ENCODE results near the gene TACR1. TPM values are rescaled to one million over a fixed set of nuclear protein-coding genes. Genes with fewer than 3 reads are reported as not detected.
A peak's percentile ranks its signal among the peaks of the same experiment; 100 is the strongest.

TACR1 gene
- total and polyA plus RNA-seq, 2 of the 13 experiments (the other 11 are each of a cell fraction or from before 2014, with no cell fraction given): not detected

DNA sequence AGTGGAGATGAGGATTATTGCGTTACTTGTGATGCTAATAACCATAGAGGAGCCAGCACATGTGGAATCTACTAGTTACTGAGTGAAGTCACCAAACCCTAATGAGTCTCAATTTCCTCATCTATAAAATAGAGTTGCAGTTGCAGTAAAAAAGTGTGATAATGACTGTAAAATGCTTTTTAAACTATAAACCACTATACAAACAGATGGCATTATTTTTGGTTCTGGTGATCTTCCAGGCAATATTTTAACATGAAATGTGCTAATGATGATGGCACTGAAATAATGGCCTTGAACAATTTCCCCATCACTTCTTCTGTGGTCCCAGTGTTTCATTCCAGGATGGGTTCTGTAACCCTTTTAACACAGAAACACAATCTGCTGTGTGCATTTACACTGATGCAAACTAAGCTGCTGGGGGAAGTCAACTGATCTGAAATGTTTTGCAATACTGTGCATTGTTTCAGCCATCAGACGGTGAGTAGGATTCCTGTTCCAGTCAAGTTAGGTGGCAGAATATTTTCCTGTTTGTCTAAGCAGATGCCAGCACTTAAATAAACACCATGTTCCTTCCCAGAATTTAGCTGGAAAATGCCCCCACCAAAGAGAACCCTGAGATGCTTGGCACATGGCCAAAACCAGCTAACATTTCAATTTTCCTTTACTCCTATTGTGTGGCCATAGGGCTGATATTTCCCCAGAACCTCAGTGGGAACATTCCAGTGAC lies 52.6 kb downstream of the TACR1 start:
- POLR2A ChIA-PET: no interaction called here
- no TSS peak for BruUV-seq (replicated peaks)
- FAIRE-seq: no peak
- intact Hi-C loops (cut with micrococcal nuclease; ENCODE audit: unreplicated experiment) (no loop called here), in situ Hi-C loops (cut with HindIII; ENCODE audit: extremely low pct_ligation_motif_present, low pct_unique_long_range_greater_than_20kb) (no loop called here)
- Histone ChIP-seq H3K9me3 (ENCODE audit: low read length) (no peaks in the 10 kb centered on the region), H2AFZ (ENCODE audit: low read length) (no peak overlapping the region), H3K27me3 (ENCODE audit: control insufficient read depth in 1 of 2, insufficient read depth in 2 of 2, low read length in 2 of 2) (no peaks in the 10 kb centered on the region), H3K79me2 (ENCODE audit: insufficient read depth, low read length) (no peaks in the 10 kb centered on the region), H3K27ac (ENCODE audit: extremely low read length, insufficient read depth, low read length) (no peak overlapping the region), H3K9ac (ENCODE audit: insufficient read depth, low read depth, low read length) (no peak overlapping the region), H3K4me2 (ENCODE audit: low read depth, low read length) (no peak overlapping the region), H4K20me1 (ENCODE audit: insufficient read depth, low read length) (no peaks in the 10 kb centered on the region), H3K4me3 (replicated peaks in 1 of 3; ENCODE audit: insufficient read depth in 1 of 3, low read depth in 2 of 3, low read length in 3 of 3) (no peak overlapping the region), H3K4me1 (ENCODE audit: insufficient read depth, low read length) (peaks cover 19% of the 10 kb centered on the region), H3K36me3 (replicated peaks in 1 of 2; ENCODE audit: control insufficient read depth in 1 of 2, insufficient read depth in 2 of 2, low read length in 2 of 2) (no peaks in the 10 kb centered on the region)
- peak; percentile 54 for DNase-seq (ENCODE audit: low spot score)
- WGBS (ENCODE audit: low lambda C conversion rate): 65% methylated on average over 2 of the region's 2 CpGs
- peak; percentile 65 for ATAC-seq
- CTCF ChIA-PET (ENCODE audit: low intra/inter-chr PET ratio, low total read pairs): no interaction called here
- TF ChIP-seq SIN3A (IDR thresholded peaks at IDR 0.05; ENCODE audit: borderline replicate concordance, low read depth, low read length) (no peak), ZNF839 (CRISPR knock-in tag; IDR thresholded peaks at IDR 0.05; ENCODE audit: borderline replicate concordance) (no peak), U2AF2 (IDR thresholded peaks at IDR 0.05; ENCODE audit: low read depth, low read length) (no peak), ZNF598 (CRISPR knock-in tag; IDR thresholded peaks at IDR 0.05; ENCODE audit: borderline replicate concordance) (no peak)
- TF ChIP-seq, protein P1, sequence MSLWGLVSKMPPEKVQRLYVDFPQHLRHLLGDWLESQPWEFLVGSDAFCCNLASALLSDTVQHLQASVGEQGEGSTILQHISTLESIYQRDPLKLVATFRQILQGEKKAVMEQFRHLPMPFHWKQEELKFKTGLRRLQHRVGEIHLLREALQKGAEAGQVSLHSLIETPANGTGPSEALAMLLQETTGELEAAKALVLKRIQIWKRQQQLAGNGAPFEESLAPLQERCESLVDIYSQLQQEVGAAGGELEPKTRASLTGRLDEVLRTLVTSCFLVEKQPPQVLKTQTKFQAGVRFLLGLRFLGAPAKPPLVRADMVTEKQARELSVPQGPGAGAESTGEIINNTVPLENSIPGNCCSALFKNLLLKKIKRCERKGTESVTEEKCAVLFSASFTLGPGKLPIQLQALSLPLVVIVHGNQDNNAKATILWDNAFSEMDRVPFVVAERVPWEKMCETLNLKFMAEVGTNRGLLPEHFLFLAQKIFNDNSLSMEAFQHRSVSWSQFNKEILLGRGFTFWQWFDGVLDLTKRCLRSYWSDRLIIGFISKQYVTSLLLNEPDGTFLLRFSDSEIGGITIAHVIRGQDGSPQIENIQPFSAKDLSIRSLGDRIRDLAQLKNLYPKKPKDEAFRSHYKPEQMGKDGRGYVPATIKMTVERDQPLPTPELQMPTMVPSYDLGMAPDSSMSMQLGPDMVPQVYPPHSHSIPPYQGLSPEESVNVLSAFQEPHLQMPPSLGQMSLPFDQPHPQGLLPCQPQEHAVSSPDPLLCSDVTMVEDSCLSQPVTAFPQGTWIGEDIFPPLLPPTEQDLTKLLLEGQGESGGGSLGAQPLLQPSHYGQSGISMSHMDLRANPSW (CRISPR knock-in tag; IDR thresholded peaks at IDR 0.05; ENCODE audit: borderline replicate concordance): no peak
- TF ChIP-seq, protein P2, sequence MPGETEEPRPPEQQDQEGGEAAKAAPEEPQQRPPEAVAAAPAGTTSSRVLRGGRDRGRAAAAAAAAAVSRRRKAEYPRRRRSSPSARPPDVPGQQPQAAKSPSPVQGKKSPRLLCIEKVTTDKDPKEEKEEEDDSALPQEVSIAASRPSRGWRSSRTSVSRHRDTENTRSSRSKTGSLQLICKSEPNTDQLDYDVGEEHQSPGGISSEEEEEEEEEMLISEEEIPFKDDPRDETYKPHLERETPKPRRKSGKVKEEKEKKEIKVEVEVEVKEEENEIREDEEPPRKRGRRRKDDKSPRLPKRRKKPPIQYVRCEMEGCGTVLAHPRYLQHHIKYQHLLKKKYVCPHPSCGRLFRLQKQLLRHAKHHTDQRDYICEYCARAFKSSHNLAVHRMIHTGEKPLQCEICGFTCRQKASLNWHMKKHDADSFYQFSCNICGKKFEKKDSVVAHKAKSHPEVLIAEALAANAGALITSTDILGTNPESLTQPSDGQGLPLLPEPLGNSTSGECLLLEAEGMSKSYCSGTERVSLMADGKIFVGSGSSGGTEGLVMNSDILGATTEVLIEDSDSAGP (CRISPR knock-in tag; IDR thresholded peaks at IDR 0.05; ENCODE audit: borderline replicate concordance): no peak
- TF ChIP-seq, protein P3, sequence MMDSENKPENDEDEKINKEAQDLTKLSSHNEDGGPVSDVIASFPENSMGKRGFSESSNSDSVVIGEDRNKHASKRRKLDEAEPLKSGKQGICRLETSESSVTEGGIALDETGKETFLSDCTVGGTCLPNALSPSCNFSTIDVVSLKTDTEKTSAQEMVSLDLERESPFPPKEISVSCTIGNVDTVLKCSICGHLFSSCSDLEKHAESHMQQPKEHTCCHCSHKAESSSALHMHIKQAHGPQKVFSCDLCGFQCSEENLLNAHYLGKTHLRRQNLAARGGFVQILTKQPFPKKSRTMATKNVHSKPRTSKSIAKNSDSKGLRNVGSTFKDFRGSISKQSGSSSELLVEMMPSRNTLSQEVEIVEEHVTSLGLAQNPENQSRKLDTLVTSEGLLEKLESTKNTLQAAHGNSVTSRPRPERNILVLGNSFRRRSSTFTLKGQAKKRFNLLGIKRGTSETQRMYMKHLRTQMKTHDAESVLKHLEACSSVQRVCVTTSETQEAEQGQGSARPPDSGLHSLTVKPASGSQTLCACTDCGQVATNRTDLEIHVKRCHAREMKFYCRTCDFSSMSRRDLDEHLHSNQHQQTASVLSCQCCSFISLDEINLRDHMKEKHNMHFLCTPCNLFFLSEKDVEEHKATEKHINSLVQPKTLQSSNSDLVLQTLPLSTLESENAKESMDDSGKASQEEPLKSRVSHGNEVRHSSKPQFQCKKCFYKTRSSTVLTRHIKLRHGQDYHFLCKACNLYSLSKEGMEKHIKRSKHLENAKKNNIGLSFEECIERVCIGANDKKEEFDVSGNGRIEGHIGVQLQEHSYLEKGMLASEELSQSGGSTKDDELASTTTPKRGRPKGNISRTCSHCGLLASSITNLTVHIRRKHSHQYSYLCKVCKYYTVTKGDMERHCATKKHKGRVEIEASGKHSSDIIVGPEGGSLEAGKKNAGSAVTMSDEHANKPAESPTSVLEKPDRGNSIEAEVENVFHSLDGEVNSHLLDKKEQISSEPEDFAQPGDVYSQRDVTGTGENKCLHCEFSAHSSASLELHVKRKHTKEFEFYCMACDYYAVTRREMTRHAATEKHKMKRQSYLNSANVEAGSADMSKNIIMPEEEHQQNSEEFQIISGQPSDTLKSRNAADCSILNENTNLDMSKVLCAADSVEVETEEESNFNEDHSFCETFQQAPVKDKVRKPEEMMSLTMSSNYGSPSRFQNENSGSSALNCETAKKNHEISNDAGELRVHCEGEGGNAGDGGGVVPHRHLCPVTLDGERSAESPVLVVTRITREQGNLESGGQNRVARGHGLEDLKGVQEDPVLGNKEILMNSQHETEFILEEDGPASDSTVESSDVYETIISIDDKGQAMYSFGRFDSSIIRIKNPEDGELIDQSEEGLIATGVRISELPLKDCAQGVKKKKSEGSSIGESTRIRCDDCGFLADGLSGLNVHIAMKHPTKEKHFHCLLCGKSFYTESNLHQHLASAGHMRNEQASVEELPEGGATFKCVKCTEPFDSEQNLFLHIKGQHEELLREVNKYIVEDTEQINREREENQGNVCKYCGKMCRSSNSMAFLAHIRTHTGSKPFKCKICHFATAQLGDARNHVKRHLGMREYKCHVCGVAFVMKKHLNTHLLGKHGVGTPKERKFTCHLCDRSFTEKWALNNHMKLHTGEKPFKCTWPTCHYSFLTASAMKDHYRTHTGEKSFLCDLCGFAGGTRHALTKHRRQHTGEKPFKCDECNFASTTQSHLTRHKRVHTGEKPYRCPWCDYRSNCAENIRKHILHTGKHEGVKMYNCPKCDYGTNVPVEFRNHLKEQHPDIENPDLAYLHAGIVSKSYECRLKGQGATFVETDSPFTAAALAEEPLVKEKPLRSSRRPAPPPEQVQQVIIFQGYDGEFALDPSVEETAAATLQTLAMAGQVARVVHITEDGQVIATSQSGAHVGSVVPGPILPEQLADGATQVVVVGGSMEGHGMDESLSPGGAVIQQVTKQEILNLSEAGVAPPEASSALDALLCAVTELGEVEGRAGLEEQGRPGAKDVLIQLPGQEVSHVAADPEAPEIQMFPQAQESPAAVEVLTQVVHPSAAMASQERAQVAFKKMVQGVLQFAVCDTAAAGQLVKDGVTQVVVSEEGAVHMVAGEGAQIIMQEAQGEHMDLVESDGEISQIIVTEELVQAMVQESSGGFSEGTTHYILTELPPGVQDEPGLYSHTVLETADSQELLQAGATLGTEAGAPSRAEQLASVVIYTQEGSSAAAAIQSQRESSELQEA (CRISPR knock-in tag; IDR thresholded peaks at IDR 0.05; ENCODE audit: not compliant biosample characterization): no peak
